ENCODE results near the gene SLC33A1.
"Not testable (repeated sequence)": the region's sequence is repeated elsewhere in the genome, so short reads cannot be mapped to it uniquely, and the experiment has no call there.

Gene SLC33A1

DNA sequence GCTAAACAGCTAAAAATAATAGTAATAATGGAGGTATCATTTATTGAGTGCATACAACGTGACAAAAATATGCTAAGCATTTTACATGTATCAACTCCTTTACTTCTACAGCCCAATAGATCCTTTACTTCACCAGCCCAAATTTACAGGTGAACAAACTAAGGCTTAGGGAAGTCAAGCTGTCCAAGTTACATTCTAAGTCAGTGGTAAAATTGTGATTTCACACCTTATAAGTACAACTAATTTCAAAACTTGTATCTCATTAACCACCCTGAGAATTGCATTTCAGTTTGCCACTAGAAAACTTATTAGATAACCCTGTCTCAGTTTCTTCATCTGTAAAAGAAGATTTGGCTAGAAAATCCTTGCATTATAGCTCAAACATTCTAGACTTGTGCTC lies 10.7 kb downstream of the SLC33A1 start:
- ChIA-PET POLR2A (no interaction called here), CTCF (no interaction called here)
- TF ChIP-seq ARNT (IDR thresholded peaks at IDR 0.05) (no peak), FOXK2 (IDR thresholded peaks at IDR 0.05) (no peak), FOXA1 (IDR thresholded peaks at IDR 0.05) (no peak), NFRKB (IDR thresholded peaks at IDR 0.05) (no peak), FOXM1 (IDR thresholded peaks at IDR 0.05; ENCODE audit: borderline replicate concordance) (no peak), SP1 (IDR thresholded peaks at IDR 0.05) (no peak), TARDBP (IDR thresholded peaks at IDR 0.05) (no peak), BHLHE40 (IDR thresholded peaks at IDR 0.05; ENCODE audit: borderline replicate concordance) (no peak)
- TF ChIP-seq, protein P1, sequence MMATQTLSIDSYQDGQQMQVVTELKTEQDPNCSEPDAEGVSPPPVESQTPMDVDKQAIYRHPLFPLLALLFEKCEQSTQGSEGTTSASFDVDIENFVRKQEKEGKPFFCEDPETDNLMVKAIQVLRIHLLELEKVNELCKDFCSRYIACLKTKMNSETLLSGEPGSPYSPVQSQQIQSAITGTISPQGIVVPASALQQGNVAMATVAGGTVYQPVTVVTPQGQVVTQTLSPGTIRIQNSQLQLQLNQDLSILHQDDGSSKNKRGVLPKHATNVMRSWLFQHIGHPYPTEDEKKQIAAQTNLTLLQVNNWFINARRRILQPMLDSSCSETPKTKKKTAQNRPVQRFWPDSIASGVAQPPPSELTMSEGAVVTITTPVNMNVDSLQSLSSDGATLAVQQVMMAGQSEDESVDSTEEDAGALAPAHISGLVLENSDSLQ (IDR thresholded peaks at IDR 0.05): no peak
- no peak for DNase-seq (ENCODE audit: extremely low spot score)

DNA sequence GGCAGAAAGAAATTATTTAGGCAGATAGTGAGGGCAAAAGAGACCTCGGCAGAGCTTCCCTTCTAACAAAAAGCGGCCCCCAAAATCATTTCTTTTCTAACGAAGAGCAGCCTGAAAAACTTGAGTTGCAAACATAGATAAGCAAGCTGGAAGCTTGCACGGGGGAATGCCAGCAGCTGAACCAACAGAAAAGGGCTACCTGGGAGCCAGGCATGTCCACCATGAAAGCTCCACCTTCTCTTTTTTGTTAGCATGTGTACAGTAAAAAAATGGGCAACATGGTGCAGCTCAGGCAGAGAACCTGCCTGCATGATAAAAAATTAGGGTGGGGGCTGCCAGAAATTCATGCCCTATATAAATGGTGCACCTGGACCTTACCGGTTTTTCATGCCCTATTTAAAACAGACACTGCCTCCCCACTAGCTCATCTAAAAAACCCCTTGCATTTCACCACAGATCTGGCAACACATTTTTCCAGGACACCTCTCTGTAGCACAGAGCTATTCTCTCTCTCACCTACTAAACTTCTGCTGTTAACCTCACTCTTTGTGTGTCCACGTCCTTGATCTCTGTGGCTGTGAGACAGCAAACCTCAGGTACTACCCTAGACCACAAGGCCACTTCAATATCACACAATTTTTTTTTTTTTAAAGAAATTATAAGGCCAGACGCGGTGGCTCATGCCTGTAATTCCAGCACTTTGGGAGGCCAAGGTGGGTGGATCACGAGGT lies 18.7 kb downstream of the SLC33A1 start:
- no peak for DNase-seq (ENCODE audit: extremely low spot score)
- ChIA-PET POLR2A (interaction anchor here (0.6 kb wide), 1 partner anchor 44 kb away, joined by 4 read pairs; no protein-coding TSS in a partner anchor), CTCF (no interaction called here)
- TF ChIP-seq HDGF (IDR thresholded peaks at IDR 0.05; ENCODE audit: borderline replicate concordance): no peak
- no peak for TF ChIP-seq LEF1 (IDR thresholded peaks at IDR 0.05; ENCODE audit: borderline replicate concordance)
- TF ChIP-seq FOXM1 (IDR thresholded peaks at IDR 0.05; ENCODE audit: borderline replicate concordance): no peak
- no peak for TF ChIP-seq FOXK2 (IDR thresholded peaks at IDR 0.05)
- no peak for TF ChIP-seq ZNF384 (IDR thresholded peaks at IDR 0.05)
- TF ChIP-seq, protein P1 (IDR thresholded peaks at IDR 0.05): no peak
- no peak for TF ChIP-seq FOXA1 (IDR thresholded peaks at IDR 0.05)
- no peak for TF ChIP-seq ELF4 (IDR thresholded peaks at IDR 0.05)
- TF ChIP-seq BHLHE40 (IDR thresholded peaks at IDR 0.05; ENCODE audit: borderline replicate concordance): no peak
- TF ChIP-seq SP1 (IDR thresholded peaks at IDR 0.05): no peak
- no peak for TF ChIP-seq SUZ12 (IDR thresholded peaks at IDR 0.05)
- no peak for TF ChIP-seq NFRKB (IDR thresholded peaks at IDR 0.05)
- TF ChIP-seq TARDBP (IDR thresholded peaks at IDR 0.05): no peak
- TF ChIP-seq L3MBTL2 (conservative IDR thresholded peaks at IDR 0.05): no peak
- TF ChIP-seq CTBP1 (IDR thresholded peaks at IDR 0.05; ENCODE audit: borderline replicate concordance): no peak
- no peak for TF ChIP-seq ARNT (IDR thresholded peaks at IDR 0.05)

DNA sequence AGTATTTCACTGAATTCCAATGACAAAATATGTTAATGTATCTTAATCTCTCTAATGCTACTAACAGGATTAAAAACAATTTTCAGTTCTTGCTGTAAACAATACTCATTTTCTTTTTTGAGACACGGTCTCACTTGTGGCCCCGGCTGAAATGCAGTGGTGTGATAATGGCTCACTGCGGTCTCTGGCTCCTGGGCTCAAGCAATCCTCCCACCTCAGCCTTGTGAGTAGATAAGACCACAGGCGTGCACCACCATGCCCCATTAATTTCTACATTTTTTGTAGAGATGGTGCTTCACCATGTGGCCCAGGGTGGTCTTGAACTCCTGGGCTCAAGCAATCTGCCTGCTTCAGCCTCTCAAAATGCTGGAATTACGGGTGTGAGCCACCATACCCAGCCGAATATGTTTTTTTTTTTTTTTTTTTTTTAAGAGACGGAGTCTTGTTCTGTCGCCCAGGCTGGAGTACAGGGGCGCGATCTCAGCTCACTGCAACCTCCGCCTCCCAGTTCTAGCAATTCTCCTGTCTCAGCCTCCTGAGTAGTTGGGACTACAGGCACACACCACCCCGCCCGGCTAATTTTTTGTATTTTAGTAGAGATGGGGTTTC lies 25.6 kb downstream of the SLC33A1 start:
- POLR2A ChIA-PET; DNase-seq (ENCODE audit: extremely low spot score); CTCF ChIA-PET: not testable (repeated sequence)

DNA sequence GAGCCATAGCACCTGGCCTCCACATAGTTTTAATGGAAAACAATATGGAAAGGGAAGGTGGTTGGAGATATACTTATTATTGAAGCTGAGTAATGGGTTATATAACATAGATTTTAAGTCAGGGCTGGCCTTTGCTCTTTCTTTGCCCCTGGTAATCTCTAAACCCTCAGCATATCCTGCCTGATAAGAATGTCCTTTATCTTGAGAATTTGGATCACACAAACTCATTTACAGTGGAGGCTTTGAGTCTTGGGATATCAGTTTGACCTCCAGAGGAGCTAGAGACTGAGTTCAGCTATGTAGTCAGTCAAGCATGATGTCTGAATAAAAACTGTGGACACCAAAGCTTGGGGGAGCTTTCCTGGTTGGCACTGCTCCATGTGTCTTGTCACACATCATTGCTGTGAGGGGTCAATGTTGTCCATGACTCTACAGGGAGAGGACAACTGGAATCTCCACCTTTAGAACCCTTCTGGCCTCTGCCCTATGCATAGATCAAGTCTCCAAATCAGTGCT lies 39.1 kb downstream of the SLC33A1 start:
- POLR2A ChIA-PET: interaction anchor here (1.3 kb wide), 1 partner anchor 9 kb away, joined by 3 read pairs; the partner anchor contains the start of gene C3orf33
- CTCF ChIA-PET: interaction anchor here (1.1 kb wide), 1 partner anchor 9 kb away, joined by 3 read pairs; the partner anchor contains the start of gene C3orf33
- TF ChIP-seq FOXA1 (IDR thresholded peaks at IDR 0.05): no peak
- TF ChIP-seq BHLHE40 (IDR thresholded peaks at IDR 0.05; ENCODE audit: borderline replicate concordance): no peak
- TF ChIP-seq NFRKB (IDR thresholded peaks at IDR 0.05): no peak
- no peak for TF ChIP-seq ZNF384 (IDR thresholded peaks at IDR 0.05)
- TF ChIP-seq ELF4 (IDR thresholded peaks at IDR 0.05): no peak
- TF ChIP-seq FOXM1 (IDR thresholded peaks at IDR 0.05; ENCODE audit: borderline replicate concordance): no peak
- no peak for DNase-seq (ENCODE audit: extremely low spot score)

DNA sequence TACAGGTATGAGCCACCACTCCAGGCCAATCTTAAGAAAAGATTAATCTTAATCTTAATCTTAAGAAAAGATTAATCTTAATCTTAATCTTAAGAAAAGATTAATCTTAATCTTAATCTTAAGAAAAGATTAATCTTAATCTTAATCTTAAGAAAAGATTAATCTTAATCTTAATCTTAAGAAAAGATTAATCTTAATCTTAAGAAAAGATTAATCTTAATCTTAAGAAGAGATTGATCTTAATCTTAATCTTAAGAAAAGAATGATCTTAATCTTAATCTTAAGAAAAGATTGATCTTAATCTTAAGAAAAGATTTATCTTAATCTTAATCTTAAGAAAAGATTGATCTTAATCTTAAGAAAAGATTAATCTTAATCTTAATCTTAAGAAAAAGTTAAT lies 41.0 kb downstream of the SLC33A1 start:
- CTCF ChIA-PET; POLR2A ChIA-PET; DNase-seq (ENCODE audit: extremely low spot score): not testable (repeated sequence)

DNA sequence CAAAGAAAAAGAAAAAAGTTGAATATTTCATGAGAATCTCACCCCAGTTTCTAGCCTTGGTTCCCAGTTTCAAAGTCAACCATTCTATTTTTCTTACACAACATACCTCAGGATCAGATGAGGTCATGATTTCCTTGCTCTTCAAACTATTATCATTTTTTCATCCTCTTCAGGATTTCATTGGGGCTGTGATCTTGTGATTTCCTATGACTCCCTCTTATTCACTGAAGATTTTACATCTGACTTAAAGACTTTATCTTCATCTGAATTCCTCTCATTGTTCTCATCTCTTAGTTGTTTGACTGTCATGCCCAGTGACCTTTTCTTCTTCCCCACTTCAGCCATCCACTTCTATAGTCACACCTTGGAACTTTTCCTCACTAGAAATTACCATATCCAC lies 45.0 kb downstream of the SLC33A1 start:
- no peak for DNase-seq (ENCODE audit: extremely low spot score)
- TF ChIP-seq NFRKB (IDR thresholded peaks at IDR 0.05): no peak
- no peak for TF ChIP-seq ZNF384 (IDR thresholded peaks at IDR 0.05)
- no peak for TF ChIP-seq BHLHE40 (IDR thresholded peaks at IDR 0.05; ENCODE audit: borderline replicate concordance)
- TF ChIP-seq FOXK2 (IDR thresholded peaks at IDR 0.05): no peak
- no peak for TF ChIP-seq SUZ12 (IDR thresholded peaks at IDR 0.05)
- no peak for TF ChIP-seq FOXM1 (IDR thresholded peaks at IDR 0.05; ENCODE audit: borderline replicate concordance)
- TF ChIP-seq LEF1 (IDR thresholded peaks at IDR 0.05; ENCODE audit: borderline replicate concordance): no peak
- no peak for TF ChIP-seq L3MBTL2 (conservative IDR thresholded peaks at IDR 0.05)
- no peak for TF ChIP-seq FOXA1 (IDR thresholded peaks at IDR 0.05)
- POLR2A ChIA-PET: no interaction called here
- CTCF ChIA-PET: no interaction called here

DNA sequence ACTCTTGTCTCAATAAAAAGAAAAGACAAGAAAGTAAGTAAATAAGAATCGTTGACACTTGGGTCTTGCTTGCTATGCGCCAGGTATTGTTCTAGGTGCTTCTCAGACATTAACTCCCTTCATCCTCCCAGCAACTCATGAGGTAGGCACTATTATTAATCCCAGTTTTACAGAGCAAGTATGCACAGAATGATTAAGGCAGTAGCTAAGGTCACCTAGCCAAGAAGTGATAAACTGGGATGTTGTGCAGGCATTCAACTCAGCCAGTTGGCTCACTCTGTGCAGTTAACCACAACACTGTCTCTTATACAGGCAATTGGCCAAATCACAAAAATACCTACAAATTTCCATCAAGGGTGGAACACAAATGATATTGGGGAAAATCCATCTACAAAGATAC lies 46.4 kb downstream of the SLC33A1 start:
- ChIA-PET POLR2A (no interaction called here), CTCF (no interaction called here)
- DNase-seq (ENCODE audit: extremely low spot score): no peak
- TF ChIP-seq ELF4 (IDR thresholded peaks at IDR 0.05): no peak
- no peak for TF ChIP-seq L3MBTL2 (conservative IDR thresholded peaks at IDR 0.05)
- no peak for TF ChIP-seq ZNF384 (IDR thresholded peaks at IDR 0.05)
- TF ChIP-seq FOXM1 (IDR thresholded peaks at IDR 0.05; ENCODE audit: borderline replicate concordance): no peak
- TF ChIP-seq FOXA1 (IDR thresholded peaks at IDR 0.05): no peak
- TF ChIP-seq CTBP1 (IDR thresholded peaks at IDR 0.05; ENCODE audit: borderline replicate concordance): no peak
